ENCODE results near the gene ZNF217.
"Not testable (repeated sequence)": the region's sequence is repeated elsewhere in the genome, so short reads cannot be mapped to it uniquely, and the experiment has no call there.

Gene ZNF217

DNA sequence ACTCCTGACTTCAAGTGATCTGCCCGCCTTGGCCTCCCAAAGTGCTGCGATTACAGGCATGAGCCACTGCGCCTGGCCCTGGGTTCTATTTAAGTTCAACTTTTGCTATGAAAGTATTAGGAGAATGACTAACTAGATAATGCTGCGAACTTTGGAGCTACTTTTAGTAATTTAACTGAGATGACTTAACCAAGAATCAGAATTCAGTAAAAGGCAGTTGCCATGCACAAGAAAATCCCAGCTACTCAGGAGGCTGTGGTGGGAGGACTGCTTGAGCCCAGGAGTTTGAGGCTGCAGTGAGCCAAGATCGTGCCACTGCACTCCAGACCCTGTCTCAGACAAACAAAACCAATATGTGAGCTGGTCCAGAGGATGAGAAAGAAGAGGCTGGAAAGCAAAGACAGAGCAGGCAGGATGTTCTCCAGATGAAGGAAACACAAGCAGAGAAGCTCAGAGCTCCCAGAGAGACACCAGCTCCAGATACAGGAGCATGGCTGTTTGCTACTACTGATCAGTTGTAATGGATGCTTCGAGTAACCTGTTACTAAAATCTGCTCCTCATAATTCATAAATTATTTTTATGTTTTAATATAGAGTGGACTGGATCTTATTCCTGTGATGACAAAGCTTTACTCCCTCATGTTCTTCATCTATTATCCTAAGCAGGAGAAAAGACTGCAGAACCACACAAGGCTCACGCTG is 23.9 kb downstream of the ZNF217 start:
- H3K9me3 ChIP-seq (ENCODE audit: severe bottlenecking) = no peaks in the 10 kb centered on the region
- no peak for TF ChIP-seq CTCF (IDR thresholded peaks at IDR 0.05; ENCODE audit: low read depth, low read length)
- no peak for DNase-seq
- H3K27me3 ChIP-seq (ENCODE audit: insufficient read depth, low read depth, severe bottlenecking) = no peaks in the 10 kb centered on the region
- H3K27ac ChIP-seq = no peak overlapping the region
- no peak overlapping the region for H3K4me3 ChIP-seq (ENCODE audit: low read depth, low read length)
- H3K36me3 ChIP-seq = peaks cover 21% of the 10 kb centered on the region

DNA sequence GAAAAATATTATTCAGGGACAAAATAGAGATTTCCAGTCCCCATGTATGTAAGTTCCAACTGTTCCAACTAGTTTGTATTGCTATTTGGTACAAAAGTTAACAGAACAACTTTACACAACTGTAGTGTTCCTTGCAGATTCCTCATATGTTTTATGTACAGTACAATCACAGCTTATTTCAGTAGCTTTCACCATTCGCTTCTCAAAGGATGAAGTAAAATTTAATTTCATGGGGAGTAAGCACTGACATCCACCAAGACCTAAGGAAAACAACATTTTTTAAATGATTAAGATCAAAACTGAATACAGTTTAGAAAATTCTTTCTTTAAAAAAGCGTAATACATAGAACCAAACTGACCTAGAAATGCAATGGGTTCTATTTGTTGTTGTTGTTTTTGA is 24.6 kb downstream of the ZNF217 start:
- no peak for DNase-seq
- no peak for TF ChIP-seq CTCF (IDR thresholded peaks at IDR 0.05; ENCODE audit: low read depth, low read length)
- Histone ChIP-seq H3K9me3 (ENCODE audit: severe bottlenecking) (no peaks in the 10 kb centered on the region), H3K36me3 (peaks cover 17% of the 10 kb centered on the region), H3K27ac (no peak overlapping the region), H3K4me3 (ENCODE audit: low read depth, low read length) (no peak overlapping the region), H3K27me3 (ENCODE audit: insufficient read depth, low read depth, severe bottlenecking) (no peaks in the 10 kb centered on the region)

DNA sequence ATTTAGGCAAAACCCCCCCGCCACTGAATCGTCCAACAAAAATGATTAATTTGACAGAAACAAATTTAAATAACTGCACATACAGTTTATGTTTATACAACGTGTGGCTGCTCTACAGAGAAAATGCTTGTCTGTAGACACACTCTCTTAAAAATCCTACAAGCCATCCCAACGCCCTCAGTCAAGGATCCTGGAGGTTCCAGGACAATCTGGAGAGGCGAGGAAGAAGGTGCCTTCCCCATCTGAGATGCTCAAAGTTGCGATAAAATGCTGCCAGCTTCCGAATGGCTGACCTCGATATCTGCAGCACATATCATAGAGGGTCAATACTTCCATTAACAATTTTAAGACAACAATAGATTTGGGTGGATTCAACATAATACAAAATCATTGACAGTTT is 25.3 kb downstream of the ZNF217 start:
- DNase-seq = no peak
- no peak overlapping the region for H3K27ac ChIP-seq
- no peaks in the 10 kb centered on the region for H3K27me3 ChIP-seq (ENCODE audit: insufficient read depth, low read depth, severe bottlenecking)
- no peaks in the 10 kb centered on the region for H3K9me3 ChIP-seq (ENCODE audit: severe bottlenecking)
- H3K4me3 ChIP-seq (ENCODE audit: low read depth, low read length) = no peak overlapping the region
- no peak for TF ChIP-seq CTCF (IDR thresholded peaks at IDR 0.05; ENCODE audit: low read depth, low read length)
- peaks cover 13% of the 10 kb centered on the region for H3K36me3 ChIP-seq

DNA sequence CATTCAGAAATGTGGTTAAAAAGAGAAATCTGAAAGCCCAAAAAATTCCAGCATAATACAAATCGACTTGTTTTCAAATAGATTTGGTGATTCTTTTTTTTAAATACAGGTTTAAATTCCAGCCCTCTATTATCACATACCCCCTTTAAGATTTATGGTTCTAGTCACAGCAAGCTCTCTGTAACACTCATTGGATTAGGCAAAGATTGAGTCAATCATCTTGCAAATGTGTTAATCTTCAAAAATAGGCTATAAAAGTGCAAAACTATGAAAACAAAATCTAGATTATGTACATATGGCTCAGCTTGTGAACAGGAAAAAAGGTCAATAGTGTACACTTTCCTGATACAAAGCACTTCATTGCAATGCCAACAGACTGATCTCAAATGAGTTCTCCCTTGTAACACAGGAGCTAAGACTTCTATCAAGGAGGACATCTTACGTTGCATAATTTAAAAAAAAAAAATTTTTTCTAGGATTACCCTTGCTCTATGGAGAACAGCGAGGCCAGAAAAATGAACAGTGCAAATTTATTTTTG is 26.2 kb downstream of the ZNF217 start:
- Histone ChIP-seq H3K4me3 (ENCODE audit: low read depth, low read length) (no peak overlapping the region), H3K36me3 (peaks cover 13% of the 10 kb centered on the region), H3K9me3 (ENCODE audit: severe bottlenecking) (no peaks in the 10 kb centered on the region), H3K27me3 (ENCODE audit: insufficient read depth, low read depth, severe bottlenecking) (no peaks in the 10 kb centered on the region), H3K27ac (no peak overlapping the region)
- no peak for DNase-seq
- no peak for TF ChIP-seq CTCF (IDR thresholded peaks at IDR 0.05; ENCODE audit: low read depth, low read length)

DNA sequence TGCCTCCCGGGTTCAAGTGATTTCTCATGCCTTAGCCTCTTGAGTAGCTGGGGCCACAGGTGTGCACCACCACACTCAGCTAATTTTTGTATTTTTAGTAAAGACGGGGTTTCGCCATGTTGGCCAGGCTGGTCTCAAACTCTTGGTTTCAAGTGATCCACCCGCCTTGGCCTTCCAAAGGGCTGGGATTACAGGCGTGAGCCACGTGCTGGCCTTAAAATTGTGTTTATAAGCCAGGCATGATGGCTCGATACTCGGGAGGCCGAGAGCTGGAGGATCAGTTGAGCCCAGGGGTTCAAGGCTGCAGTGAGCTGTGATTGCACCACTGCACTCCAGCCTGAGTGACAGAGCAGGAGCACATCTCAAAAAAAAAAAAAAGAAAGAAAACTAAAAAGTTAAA is 27.0 kb downstream of the ZNF217 start:
- H3K9me3 ChIP-seq (ENCODE audit: severe bottlenecking); H3K27me3 ChIP-seq (ENCODE audit: insufficient read depth, low read depth, severe bottlenecking); DNase-seq; H3K27ac ChIP-seq; H3K4me3 ChIP-seq (ENCODE audit: low read depth, low read length): not testable (repeated sequence)
- peaks cover 13% of the 10 kb centered on the region for H3K36me3 ChIP-seq

- no peak overlapping the region for H3K27ac ChIP-seq
- peaks cover 6% of the 10 kb centered on the region for H3K36me3 ChIP-seq
- no peaks in the 10 kb centered on the region for H3K9me3 ChIP-seq (ENCODE audit: severe bottlenecking)
- DNase-seq = no peak
- H3K27me3 ChIP-seq (ENCODE audit: insufficient read depth, low read depth, severe bottlenecking) = no peaks in the 10 kb centered on the region
- no peak for TF ChIP-seq CTCF (IDR thresholded peaks at IDR 0.05; ENCODE audit: low read depth, low read length)
- no peak overlapping the region for H3K4me3 ChIP-seq (ENCODE audit: low read depth, low read length)
These were observed 28.4 kb downstream of the ZNF217 start for GRCh38 chr20:53565254-53565653.

DNA sequence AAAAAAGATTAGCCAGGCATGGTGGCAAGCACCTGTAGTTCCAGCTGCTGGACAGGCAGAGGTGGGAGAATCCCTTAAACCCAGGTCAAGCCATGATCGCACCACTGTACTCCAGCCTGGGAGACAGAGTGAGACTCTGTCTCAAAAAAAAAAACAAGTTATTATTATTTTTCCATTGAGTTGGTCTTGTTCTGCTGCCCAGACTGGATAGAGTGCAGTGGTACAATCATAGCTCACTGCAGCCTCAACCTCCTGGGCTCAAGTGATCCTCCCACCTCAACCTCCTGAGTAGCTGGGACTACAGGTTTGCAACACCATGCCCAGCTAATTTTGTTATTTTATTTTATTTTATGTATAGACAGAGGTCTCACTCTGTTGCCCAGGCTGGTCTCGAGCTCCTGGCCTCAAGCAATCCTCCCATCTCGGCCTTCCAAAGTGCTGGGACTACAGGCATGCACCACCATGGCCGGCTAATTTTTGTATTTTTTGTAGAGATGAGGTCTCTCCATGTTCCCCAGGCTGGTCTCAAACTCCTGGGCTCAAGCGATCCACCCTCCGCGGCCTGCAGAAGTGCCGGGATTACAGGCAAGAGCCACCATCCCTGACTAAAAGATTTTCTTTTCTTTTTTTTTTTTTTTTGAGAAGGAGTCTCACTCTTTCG is 31.4 kb downstream of the ZNF217 start:
- H3K27me3 ChIP-seq (ENCODE audit: insufficient read depth, low read depth, severe bottlenecking); H3K36me3 ChIP-seq; H3K4me3 ChIP-seq (ENCODE audit: low read depth, low read length); H3K9me3 ChIP-seq (ENCODE audit: severe bottlenecking); H3K27ac ChIP-seq; DNase-seq: not testable (repeated sequence)

All from WERI-Rb-1 (cell line).